Heart right ventricle (tissue), 16 donors: Measurements from ENCODE around the gene AP3S2. TPM values are rescaled to one million over a fixed set of nuclear protein-coding genes. Genes with fewer than 3 reads are reported as not detected.

Experiments used
- ATAC-seq, 8 donors: fragments of 200-7000 bp; cut with Tn5 transposase; one replicate each; pipeline ENCODE4 v1.9.1; 2020; ENCODE audit warnings: mild to moderate bottlenecking in 8 of 8, moderate library complexity in 8 of 8, moderate number of reproducible peaks in 1 of 8
- DNase-seq, 2 donors: peaks; one replicate each; pipeline ENCODE4 v3.0.0-alpha.2; 2020
- H3K27ac ChIP-seq, 10 donors: fragments of 200-600 bp; sonication (generic) in 2 of 10; one replicate each; pipeline versions ENCODE4 v1.5.0 to v1.8.0; 2020 to 2022; ENCODE audit warnings: mild to moderate bottlenecking in 3 of 10
- H3K27me3 ChIP-seq, 7 donors: fragments of 200-600 bp; one replicate each; pipeline ENCODE4 v1.8.0; 2021 to 2022; ENCODE audit warnings: mild to moderate bottlenecking in 2 of 7
- H3K36me3 ChIP-seq, 9 donors: fragments of 200-600 bp; sonication (generic) in 1 of 9; one replicate each; pipeline versions ENCODE4 v1.5.0 to v1.8.0; 2020 to 2022; ENCODE audit warnings: mild to moderate bottlenecking in 2 of 9
- H3K4me1 ChIP-seq, 9 donors: fragments of 200-600 bp; sonication (generic) in 1 of 9; one replicate each; pipeline versions ENCODE4 v1.5.0 to v1.8.0; 2020 to 2022; ENCODE audit warnings: mild to moderate bottlenecking in 4 of 9
- H3K4me3 ChIP-seq, 10 donors: fragments of 200-600 bp; sonication (generic) in 2 of 10; one replicate each; pipeline versions ENCODE4 v1.5.0 to v1.8.0; 2020 to 2022; ENCODE audit warnings: mild to moderate bottlenecking in 7 of 10, moderate library complexity in 2 of 10
- H3K9me3 ChIP-seq, 11 donors: fragments of 200-600 bp in 10 of 11; sonication (generic) in 2 of 11; one replicate each; pipeline versions ENCODE4 v1.5.0 to v1.8.0; 2013 to 2022; ENCODE audit warnings: mild to moderate bottlenecking in 2 of 11, control low read depth in 1 of 11, moderate library complexity in 1 of 11
- WGBS, 2 donors: extraction: QIAGEN DNeasy Blood & Tissue Kit; methylation state at CpG; one replicate each; pipeline ENCODE4 v1.1.7; 2013; ENCODE audit warnings: inconsistent platforms in 1 of 2; 5-methylcytosine and 5-hydroxymethylcytosine counted together
- intact Hi-C, 10 donors: fragments of 100-400 bp; cut with DNase I; formaldehyde crosslinking; loops; one replicate each; pipeline versions ENCODE4 v1.11.1 to v1.14.2; 2022
- polyA plus RNA-seq, 2 donors: library from polyadenylated mRNA; stranded (reverse); fragments of 200-250 nt; gene quantifications; one replicate each; pipeline ENCODE4 v1.2.3, GENCODE V29; 2013
- total RNA-seq, 10 donors: library from RNA; stranded (reverse); fragmentation: NEBNext Ultra II Directional in 3 of 10; extraction: Animal tissue kit (Norgen Biotek cat#: 25700) in 3 of 10; gene quantifications; one replicate each; pipeline versions ENCODE4 v1.2.1 to v1.2.4, GENCODE V29; 2021 to 2023
- TF ChIP-seq, protein P1 (sequence below), 9 donors: fragments of 200-600 bp; sonication (generic) in 2 of 9; IDR thresholded peaks; one replicate each; pipeline versions ENCODE4 v1.5.0 to v1.8.0; 2021 to 2022; ENCODE audit warnings: antibody characterized with exemption in 9 of 9, mild to moderate bottlenecking in 5 of 9, moderate library complexity in 1 of 9
- donor health status: Arrhythmogenic right ventricular cardiomyopathy.
- donor health status: ischemic (EF 13 %, LVEDD 7.1; RV severe dilation, severe dysfunction).
- donor health status: healthy with polysubstance abuse.
- donor health status: DM: no; HTN: yes; CAD: no.
- donor health status: DM: no; HTN: no; CAD: no.
- donor health status: ischemic (EF 25% LVEDD 6.9; RV normal size, moderate dysfunction).
- donor health status: ischemic (EF 25% LVEDD 5.7; RV mildly dilated, moderate dysfunction).
- donor health status: healthy.
- donor health status: DM: yes; HTN: yes; CAD: no.
- donor health status: Ischemic cardiomyopathy.
- donor health status: ischemic (EF 35%, LVEDD 5.7; RV mildly dilated, moderate dysfunction).
- donor health status: nonischemic (EF 11% LVEDD 7.7; RV severe dilation, severe dysfunction).
- donor health status: DM: yes; HTN: yes; CAD: no.
- donor health status: PGD.
- donor health status: ischemic (EF 29% LVEDD 5.4; RV normal size, mild dysfunction).
- donor health status: nonischemic (EF 23%, LVEDD 6.1; RV moderate dilation, normal function).

AP3S2 gene
- total and polyA plus RNA-seq, 12 donors = 16.8 to 55.5 (median 45.5) TPM

DNA sequence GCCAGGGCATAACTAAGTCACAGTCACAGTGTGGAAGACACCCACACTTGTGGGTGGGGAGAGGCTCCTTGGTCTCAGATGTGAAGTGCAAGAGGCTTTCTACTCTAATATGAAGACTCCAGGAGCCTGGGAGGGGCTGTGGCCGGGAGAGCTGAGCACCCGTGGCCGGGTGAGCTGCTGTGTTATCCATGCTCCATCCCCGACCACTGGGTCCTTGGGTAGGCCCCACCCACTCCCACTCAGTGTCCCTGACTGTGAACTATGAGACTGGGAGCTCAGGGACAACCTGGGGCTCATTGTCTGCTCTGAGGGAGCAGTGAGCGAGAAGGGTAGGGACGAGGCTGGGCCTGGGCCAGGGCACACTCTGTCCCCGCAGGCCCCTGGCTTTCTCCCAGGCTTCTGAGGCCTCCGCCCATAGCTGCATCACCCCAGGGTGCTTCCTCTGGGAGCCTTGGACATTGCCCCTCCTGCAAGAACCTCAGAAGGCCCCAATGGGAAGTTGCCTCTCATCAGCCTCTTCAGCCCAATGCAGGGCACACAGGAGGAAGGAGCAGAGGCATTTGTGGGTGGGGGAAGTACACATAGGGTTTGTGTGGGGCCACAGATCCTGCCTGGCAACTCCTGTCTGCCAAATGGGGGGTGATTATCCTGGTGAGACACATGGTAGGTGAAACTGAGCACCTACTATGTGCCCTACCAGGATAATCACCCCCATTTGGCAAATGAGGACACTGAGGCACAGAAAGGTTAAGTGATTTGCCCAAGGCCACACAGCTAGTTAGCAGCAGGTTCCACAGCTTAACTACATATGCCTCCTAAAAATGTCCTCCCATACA is 81.6 kb downstream of the AP3S2 start:
- peak overlapping the region in 1 of 10 donors; percentile 72 for H3K4me3 ChIP-seq
- WGBS, 2 donors = 39 to 64% methylated on average over 8 of the region's 8 CpGs
- H3K4me1 ChIP-seq = peaks cover 0 to 41% (median 25%) of the 10 kb centered on the region in 9 donors
- intact Hi-C loops = loop anchor here in 1 of 10 donors (5.0 kb wide), 1 partner anchor 35 kb away; the partner anchor contains the start of gene MESP2
- TF ChIP-seq, protein P1, sequence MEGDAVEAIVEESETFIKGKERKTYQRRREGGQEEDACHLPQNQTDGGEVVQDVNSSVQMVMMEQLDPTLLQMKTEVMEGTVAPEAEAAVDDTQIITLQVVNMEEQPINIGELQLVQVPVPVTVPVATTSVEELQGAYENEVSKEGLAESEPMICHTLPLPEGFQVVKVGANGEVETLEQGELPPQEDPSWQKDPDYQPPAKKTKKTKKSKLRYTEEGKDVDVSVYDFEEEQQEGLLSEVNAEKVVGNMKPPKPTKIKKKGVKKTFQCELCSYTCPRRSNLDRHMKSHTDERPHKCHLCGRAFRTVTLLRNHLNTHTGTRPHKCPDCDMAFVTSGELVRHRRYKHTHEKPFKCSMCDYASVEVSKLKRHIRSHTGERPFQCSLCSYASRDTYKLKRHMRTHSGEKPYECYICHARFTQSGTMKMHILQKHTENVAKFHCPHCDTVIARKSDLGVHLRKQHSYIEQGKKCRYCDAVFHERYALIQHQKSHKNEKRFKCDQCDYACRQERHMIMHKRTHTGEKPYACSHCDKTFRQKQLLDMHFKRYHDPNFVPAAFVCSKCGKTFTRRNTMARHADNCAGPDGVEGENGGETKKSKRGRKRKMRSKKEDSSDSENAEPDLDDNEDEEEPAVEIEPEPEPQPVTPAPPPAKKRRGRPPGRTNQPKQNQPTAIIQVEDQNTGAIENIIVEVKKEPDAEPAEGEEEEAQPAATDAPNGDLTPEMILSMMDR (IDR thresholded peaks at IDR 0.05) = no peak
- peak in 7 of 8 donors; percentile 26 to 90 (median 70) for ATAC-seq
- no peaks in the 10 kb centered on the region for H3K36me3 ChIP-seq
- peaks cover 3 to 43% (median 36%) of the 10 kb centered on the region in 7 donors for H3K27me3 ChIP-seq
- peak in 1 of 2 donors; percentile 71 for DNase-seq
- H3K27ac ChIP-seq = peak overlapping the region in 2 of 10 donors; percentile 19 to 95
- peaks cover 0 to 8% (median 0%) of the 10 kb centered on the region in 11 donors for H3K9me3 ChIP-seq

DNA sequence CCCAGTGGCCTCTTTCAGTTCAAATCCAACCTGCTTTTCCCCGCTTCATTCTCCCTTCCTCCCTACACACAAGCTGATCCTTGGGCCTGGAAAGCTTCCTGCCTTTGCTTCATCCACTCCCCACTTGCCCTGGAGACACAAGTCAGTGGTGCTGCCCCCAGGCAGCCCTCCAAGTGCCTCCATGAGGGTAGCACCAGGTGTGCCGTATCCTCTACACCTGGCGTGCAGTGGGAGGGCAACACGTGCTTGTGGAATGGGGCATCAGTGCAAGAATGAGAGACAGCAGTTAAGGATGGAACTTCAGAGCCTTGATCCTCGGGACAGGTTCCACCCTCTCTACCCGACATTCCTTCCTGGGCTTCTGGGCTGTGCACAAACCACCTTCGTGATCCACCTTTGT is 83.0 kb downstream of the AP3S2 start:
- TF ChIP-seq, protein P1 (IDR thresholded peaks at IDR 0.05) = no peak
- intact Hi-C loops = loop anchor here in 1 of 10 donors (5.0 kb wide), 1 partner anchor 34 kb away; the partner anchor contains the start of gene MESP2
- 96 to 97% methylated on average over 7 of the region's 7 CpGs for WGBS, 2 donors
- ATAC-seq = no peak
- peaks cover 0 to 6% (median 0%) of the 10 kb centered on the region in 11 donors for H3K9me3 ChIP-seq
- DNase-seq = no peak
- H3K36me3 ChIP-seq = peaks cover 0 to 11% (median 0%) of the 10 kb centered on the region in 9 donors
- no peak overlapping the region for H3K27ac ChIP-seq
- peaks cover 0 to 41% (median 25%) of the 10 kb centered on the region in 9 donors for H3K4me1 ChIP-seq
- no peak overlapping the region for H3K4me3 ChIP-seq
- peaks cover 3 to 30% (median 27%) of the 10 kb centered on the region in 7 donors for H3K27me3 ChIP-seq

DNA sequence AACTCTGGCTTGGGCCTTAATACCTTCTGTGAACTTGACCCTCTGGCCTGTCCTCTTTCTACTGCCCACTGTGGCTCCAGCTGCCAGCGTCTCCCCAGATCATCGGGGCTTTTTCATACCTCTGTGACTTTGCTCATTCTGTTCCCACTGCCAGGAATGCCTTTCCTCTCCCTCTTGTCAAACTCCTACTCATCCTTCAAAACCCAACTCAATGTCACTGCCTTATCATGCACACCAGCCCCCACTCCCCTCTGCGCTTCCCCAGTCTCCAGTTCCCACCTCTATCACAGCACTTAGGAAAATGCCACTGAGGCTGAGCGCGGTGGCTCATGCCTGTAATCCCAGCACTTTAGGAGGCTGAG is 84.0 kb downstream of the AP3S2 start:
- Histone ChIP-seq H3K4me1 (peaks cover 0 to 36% (median 19%) of the 10 kb centered on the region in 9 donors), H3K27ac (no peak overlapping the region), H3K4me3 (no peak overlapping the region), H3K9me3 (no peaks in the 10 kb centered on the region), H3K27me3 (peaks cover under 1 to 20% (median 16%) of the 10 kb centered on the region in 7 donors), H3K36me3 (peaks cover 0 to 21% (median 0%) of the 10 kb centered on the region in 9 donors)
- intact Hi-C loops = loop anchor here in 1 of 10 donors (5.0 kb wide), 1 partner anchor 32 kb away; the partner anchor contains the start of gene MESP2
- TF ChIP-seq, protein P1 (IDR thresholded peaks at IDR 0.05) = no peak
- ATAC-seq (no peak), DNase-seq (no peak)
- 97% methylated on average over 5 of the region's 5 CpGs for WGBS, 2 donors

DNA sequence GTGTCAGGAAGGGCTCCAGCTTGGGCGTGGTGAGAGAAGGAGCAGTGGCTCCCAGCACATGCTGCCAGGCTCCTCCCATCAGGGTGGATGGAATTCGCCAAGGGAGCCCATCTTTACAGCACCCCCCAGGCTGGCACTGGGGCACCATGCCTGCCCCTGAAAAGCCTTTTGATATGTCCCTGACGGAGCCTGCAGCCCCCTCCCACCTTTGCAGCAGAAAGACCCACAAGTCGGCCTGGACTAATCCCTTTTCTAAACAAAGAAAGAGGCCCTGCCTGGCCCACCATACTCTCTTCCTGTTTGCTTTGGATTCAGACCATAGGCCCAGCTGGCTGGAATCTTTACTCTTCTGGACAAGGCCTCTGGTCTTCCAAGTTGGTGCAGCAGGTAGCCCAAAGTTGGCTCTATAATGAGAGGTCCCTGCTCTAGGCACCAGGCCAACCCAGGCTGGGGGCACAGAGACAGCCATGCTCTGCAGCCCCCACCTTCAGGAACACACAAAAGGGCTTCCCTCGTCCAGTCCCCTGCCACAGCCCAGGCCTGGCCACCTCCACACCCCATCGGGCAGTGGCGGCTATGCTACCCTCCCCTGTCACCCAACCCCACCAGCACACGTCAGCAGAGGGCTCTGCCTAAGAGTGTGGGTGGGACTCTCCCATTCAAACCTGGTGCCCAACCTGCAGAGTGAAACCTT is 84.6 kb downstream of the AP3S2 start:
- Histone ChIP-seq H3K9me3 (no peaks in the 10 kb centered on the region), H3K4me3 (no peak overlapping the region), H3K36me3 (peaks cover 0 to 27% (median 0%) of the 10 kb centered on the region in 9 donors), H3K27me3 (peaks cover 0 to 14% (median 11%) of the 10 kb centered on the region in 7 donors), H3K27ac (no peak overlapping the region), H3K4me1 (peaks cover 0 to 30% (median 14%) of the 10 kb centered on the region in 9 donors)
- ATAC-seq (no peak), DNase-seq (no peak)
- 73 to 76% methylated on average over 8 of the region's 8 CpGs for WGBS, 2 donors
- TF ChIP-seq, protein P1 (IDR thresholded peaks at IDR 0.05) = no peak
- intact Hi-C loops = no loop called here
